ENCODE measurements around the gene AGXT.

GRCh38 chr2:240889601-240890560 lies 21.3 kb downstream of the AGXT start:
- TF ChIP-seq, protein P1, sequence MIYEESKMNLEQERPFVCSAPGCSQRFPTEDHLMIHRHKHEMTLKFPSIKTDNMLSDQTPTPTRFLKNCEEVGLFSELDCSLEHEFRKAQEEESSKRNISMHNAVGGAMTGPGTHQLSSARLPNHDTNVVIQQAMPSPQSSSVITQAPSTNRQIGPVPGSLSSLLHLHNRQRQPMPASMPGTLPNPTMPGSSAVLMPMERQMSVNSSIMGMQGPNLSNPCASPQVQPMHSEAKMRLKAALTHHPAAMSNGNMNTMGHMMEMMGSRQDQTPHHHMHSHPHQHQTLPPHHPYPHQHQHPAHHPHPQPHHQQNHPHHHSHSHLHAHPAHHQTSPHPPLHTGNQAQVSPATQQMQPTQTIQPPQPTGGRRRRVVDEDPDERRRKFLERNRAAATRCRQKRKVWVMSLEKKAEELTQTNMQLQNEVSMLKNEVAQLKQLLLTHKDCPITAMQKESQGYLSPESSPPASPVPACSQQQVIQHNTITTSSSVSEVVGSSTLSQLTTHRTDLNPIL (CRISPR knock-in tag; IDR thresholded peaks at IDR 0.05; ENCODE audit: low read depth), result no peak
- TF ChIP-seq ZFP3 (CRISPR knock-in tag; IDR thresholded peaks at IDR 0.05) (no peak), GLIS3 (CRISPR knock-in tag; IDR thresholded peaks at IDR 0.05) (no peak)
